Left cardiac atrium (tissue), 4 donors: Measurements from ENCODE around the gene PEX11G. TPM values are rescaled to one million over a fixed set of nuclear protein-coding genes. Genes with fewer than 3 reads are reported as not detected.
A peak's percentile ranks its signal among the peaks of the same experiment; 100 is the strongest.
"Not testable (repeated sequence)": the region's sequence is repeated elsewhere in the genome, so short reads cannot be mapped to it uniquely, and the experiment has no call there.

Source experiments
- ATAC-seq, 2 donors: fragments of 200-7000 bp; cut with Tn5 transposase; one replicate each; pipeline ENCODE4 v1.9.1; 2020; ENCODE audit warnings: mild to moderate bottlenecking in 2 of 2, moderate library complexity in 2 of 2
- DNase-seq: peaks from one replicate; pipeline ENCODE4 v3.0.0-alpha.2; 2020
- intact Hi-C, 2 donors: fragments of 100-400 bp; cut with DNase I; formaldehyde crosslinking; loops; one replicate each; pipeline versions ENCODE4 v1.14.1 to v1.15.1; 2022 to 2023
- total RNA-seq, 2 donors: library from RNA; stranded (reverse); fragmentation: NEBNext Ultra II Directional; extraction: Animal tissue kit (Norgen Biotek cat#: 25700); gene quantifications; one replicate each; pipeline ENCODE4 v1.2.1, GENCODE V29; 2021
- donor health status: DM: no; HTN: yes; CAD: no.
- donor health status: DM: no; HTN: yes; CAD: no; lungs with severe emphysema.
- donor health status: DM: yes; HTN: yes; CAD: no.
- donor health status: Dilated cardiomyopathy.

PEX11G gene
- total RNA-seq, 2 donors from 2014 or later: 1.2 to 2.0 TPM

DNA sequence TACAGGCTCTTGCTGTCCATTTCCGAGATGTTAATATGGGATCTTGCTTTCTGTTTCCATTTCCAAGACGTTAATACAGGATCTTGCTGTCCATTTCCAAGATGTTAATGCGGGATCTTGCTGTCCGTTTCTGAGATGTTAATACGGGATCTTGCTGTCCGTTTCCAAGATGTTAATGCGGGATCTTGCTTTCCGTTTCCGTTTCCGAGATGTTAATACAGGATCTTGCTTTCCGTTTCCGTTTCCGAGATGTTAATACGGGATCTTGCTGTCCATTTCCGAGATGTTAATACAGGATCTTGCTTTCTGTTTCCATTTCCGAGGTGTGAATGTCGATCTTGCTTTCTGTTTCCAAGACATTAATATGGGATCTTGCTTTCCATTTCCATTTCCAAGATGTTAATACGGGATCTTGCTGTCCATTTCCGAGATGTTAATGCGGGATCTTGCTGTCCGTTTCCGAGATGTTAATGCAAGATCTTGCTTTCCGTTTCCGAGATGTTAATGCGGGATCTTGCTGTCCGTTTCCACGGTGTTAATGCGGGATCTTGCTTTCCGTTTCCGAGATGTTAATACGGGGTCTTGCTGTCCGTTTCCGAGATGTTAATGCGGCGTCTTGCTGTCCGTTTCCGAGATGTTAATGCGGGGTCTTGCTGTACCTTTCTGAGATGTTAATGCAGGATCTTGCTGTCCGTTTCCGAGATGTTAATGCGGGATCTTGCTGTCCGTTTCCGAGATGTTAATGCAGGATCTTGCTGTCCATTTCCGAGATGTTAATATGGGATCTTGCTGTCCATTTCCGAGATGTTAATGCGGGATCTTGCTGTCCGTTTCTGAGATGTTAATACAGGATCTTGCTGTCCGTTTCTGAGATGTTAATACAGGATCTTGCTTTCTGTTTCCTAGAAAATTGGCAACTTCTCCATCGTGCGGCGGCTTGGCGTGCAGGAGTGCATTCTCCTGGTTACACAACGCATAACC is 38.3 kb downstream of the PEX11G start:
- intact Hi-C loops: no loop called here
- DNase-seq (no peak), ATAC-seq (no peak)

DNA sequence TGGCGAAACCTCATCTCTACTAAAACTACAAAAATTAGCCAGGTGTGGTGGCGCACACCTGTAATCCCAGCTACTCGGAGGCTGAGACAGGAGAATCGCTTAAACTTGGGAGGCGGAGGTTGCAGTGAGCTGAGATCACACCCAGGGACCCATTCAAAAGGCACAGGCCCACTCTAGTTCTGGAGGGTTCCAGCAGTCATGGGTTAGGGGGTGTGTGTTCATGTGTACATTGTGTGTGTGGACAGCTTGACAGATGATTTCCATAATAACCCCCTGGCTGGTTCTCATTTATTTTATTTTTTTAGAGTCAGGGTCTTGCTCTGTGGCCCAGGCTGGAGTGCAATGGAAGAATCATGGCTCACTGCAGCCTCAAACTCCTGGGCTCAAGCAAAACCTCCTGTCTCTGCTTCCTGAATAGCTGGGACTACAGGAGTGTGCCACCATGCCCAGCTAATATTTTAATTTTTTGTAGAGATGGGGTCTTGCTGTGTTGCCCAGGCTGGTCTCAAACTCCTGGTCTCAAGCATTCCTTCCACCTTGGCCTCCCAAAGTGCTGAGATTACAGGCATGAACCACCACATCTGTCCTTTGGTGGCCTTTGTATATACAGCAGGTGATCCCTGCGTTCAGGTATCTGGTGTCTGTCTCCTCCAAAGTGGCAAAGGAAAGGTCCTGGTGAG is 39.3 kb downstream of the PEX11G start:
- intact Hi-C loops, ATAC-seq, DNase-seq: not testable (repeated sequence)

DNA sequence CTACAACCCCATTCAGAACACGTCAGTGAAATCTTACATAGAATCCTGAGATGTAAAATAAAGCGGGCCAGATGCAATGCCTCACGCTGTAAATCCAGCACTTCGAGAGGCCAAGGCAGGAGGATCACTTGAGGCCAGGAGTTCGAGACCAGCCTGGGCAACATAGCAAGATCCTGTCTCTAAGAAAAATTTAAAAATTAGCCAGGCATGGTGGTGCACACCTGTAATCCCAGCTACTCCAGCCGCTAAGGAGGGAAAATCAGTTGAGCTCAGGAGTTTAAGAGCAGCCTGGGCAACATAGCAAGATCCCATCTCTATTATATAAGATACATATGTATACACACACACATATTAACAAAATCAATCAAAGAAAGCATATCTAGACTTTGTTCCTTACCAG is 41.2 kb downstream of the PEX11G start:
- ATAC-seq (no peak), DNase-seq (no peak)
- intact Hi-C loops: no loop called here

DNA sequence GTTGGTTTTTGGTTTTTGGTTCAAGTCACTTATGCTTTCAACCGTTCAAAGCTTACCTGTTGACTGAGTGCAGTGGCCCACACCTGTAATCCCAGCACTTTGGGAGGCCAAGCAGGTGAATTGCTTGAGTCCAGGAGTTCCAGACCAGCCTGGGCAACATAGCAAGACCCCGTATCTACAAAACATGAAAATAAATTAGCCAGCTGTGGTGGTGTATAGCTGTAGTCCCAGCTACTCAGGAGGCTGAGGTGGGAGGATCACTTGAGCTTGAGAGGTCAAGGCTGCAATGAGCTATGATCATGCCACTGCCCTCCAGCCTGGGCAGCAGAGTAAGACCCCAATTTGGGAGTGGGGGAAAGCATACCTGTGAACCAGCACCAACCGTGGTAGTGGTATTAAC is 43.7 kb downstream of the PEX11G start:
- intact Hi-C loops: no loop called here
- ATAC-seq (no peak), DNase-seq (no peak)

DNA sequence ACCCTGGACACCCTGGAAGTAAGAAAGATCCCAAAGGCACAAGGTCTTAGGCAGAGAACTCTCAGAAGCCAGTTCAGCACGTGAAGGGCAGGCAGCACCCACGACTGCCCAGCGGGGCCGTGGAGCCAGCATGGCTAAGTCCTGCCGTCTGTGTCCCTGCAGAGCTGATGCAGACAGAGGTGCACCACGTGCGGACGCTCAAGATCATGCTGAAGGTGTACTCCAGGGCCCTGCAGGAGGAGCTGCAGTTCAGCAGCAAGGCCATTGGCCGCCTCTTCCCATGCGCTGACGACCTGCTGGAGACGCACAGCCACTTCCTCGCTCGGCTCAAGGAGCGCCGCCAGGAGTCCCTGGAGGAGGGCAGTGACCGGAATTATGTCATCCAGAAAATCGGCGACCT is 44.8 kb downstream of the PEX11G start:
- DNase-seq: no peak
- no peak for ATAC-seq
- intact Hi-C loops: no loop called here

DNA sequence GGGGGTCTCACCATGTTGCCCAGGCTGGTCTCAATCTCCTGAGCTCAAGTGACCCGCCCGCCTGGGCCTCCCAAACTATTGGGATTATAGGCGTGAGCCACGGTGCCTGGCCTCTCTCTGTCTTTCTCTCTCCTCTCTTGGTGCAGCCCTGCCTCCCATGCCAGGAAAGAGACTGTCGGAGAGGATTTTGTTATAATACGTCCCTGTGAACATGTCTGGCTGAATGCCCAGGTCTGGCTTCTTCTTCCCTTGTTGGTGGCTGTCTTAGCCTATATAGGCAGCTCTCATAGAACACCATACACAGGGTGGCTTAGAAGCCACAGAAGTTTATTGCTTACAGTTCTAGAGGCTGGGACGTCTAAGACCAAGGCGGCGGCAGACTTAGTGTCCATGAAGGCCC is 46.4 kb downstream of the PEX11G start:
- DNase-seq (peak; percentile 50), ATAC-seq (peak in 1 of 2 donors; percentile 44)
- intact Hi-C loops: no loop called here

DNA sequence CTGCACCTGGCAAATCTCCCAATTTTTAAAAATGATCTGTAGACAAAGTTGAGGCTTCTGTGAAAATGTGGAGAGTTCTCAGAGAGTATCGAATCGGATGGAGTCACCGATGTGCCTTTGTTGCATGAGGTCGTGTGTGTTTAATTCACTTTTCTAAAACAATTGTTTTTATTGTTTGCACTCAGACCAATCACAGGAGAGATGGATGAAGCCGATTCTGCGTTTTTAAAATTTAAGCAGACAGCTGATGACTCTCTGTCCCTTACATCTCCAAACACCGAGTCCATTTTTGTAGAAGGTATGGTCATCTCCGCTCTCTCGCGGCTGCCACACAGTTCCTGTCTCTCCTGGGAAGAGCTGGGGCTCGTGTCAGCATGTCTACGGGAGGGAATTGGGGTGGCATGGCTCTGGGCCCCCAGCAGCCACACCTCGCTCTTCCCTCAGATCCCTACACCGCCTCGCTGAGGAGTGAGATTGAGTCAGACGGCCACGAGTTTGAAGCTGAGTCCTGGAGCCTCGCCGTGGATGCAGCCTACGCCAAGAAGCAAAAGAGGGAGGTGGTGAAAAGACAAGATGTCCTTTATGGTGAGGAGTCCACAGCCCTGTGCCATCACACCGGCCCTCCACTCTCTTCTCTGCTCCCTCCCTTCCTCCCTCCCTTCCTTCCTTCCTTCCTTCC is 47.2 kb downstream of the PEX11G start:
- DNase-seq (no peak), ATAC-seq (no peak)
- intact Hi-C loops: no loop called here

DNA sequence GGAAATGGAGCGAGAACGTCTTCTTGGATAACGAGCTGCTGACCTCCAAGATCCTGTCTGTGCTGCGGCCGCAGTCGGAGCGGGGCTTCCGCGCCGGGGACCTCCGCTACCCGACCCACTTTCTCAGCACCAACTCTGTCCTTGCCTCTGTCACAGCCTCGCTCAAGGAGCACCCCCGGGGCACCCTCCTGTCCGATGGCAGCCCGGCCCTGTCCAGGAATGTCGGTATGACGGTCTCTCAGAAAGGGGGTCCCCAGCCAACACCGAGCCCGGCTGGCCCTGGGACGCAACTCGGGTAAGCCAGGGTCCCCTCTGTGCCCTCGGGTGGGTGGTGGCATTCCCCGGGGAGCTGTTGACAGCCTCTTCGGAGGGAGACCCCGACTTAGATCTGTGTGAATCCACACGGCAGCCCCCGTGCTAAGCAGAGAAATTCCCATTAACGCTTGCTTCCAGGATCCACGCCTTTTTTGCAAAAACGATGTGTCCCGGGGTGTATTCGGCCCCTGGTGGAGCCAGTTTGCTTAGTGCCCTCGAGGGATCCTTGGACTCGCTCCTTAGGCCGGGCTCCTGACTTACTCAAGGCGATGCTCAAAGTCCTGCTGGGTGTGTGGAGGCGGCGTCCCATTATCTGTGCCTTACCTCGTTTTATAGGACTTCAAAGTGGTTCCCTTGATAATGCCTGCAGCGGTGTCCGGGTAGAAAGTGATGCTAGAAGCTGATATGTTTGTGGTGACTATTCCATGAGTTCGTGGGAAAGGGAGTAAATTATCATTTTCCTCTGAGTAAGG is 48.5 kb downstream of the PEX11G start:
- intact Hi-C loops: no loop called here
- DNase-seq (no peak), ATAC-seq (no peak)

DNA sequence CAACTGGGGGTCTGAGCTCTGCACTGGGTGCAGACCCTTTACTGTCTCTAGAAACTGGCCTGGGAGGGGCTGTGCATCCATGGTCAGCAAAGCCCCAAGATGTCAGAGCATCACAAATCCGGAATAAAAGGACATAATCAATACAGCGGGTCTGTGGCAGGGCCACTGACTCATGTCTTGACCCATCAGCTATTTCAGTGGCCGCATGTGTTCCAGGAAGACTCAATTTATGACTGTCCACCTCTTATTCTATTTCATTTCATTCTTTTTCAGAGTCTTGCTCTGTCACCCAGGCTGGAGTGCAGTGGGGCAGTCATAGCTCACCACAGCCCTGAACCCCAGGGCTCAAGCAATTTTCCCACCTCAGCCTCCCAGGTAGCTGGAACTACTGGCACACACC is 53.2 kb downstream of the PEX11G start:
- DNase-seq (no peak), ATAC-seq (no peak)
- intact Hi-C loops: no loop called here

DNA sequence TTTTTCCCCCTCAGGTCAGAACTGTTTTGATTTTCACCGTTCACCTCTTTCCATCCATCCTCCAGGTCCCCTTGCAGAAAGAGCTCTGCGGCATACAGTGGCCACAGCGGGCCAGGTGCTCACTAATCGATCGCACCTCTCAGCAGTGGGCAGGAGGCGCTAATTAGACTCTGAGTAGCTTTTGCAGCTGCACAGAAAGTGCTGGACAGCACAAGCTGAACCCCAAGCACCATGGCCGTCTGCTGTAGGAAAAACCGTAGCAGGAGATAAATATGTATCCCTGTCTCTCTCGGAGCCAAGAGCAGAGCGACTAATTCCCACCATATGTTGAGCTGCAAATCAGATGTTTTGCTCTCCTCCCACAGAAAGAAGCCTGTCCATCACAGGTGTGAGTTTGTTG is 54.4 kb downstream of the PEX11G start:
- DNase-seq (no peak), ATAC-seq (no peak)
- intact Hi-C loops: no loop called here

DNA sequence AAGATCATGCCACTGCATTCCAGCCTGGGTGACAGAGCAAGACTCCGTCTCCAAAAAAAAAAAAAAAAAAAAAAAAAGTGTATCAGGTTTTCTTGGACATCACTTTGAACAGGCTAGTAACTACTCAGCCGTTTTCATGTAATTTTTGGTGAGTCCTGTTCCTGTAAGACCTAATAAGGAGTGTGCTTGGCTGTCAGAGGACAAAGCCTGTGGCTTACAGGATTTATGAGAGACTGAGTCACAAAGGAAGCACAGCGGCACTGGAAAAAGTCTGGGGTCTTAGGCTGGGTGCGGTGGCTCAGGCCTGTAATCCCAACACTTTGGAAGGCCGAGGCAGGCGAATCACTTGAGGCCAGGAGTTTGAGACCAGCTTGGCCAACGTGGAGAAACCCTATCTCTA is 55.4 kb downstream of the PEX11G start:
- DNase-seq, ATAC-seq, intact Hi-C loops: not testable (repeated sequence)

DNA sequence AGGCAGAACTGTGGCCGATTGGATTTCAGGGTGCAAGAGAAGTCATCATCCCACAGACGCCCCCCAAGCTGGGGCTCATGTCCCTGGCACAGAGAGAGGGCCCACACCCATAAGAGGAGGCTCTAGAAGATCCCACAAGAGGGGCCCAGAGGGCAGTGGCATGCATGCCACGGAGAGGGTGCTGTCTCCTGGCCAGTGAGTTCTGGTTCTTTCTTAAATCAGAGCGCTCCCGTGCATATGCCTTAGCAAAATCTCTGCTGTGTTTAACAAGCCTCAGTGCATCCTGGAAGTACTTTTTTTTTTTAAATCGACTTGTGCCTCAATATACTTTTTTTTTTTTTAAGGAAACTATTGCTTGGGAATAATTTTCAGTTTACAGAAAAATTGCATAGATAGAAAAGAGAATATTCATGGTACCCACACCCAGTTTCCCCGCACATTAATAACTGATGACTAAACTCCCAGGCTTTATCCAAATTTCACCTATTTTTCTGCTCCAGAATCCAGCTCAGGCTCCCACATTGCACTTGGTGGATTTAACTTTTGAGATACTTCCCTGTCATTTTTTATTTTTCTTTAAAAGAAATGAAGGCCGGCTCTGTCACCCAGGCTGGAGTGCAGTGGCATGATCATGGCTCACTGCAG is 59.1 kb downstream of the PEX11G start:
- ATAC-seq (no peak), DNase-seq (no peak)
- intact Hi-C loops: no loop called here

DNA sequence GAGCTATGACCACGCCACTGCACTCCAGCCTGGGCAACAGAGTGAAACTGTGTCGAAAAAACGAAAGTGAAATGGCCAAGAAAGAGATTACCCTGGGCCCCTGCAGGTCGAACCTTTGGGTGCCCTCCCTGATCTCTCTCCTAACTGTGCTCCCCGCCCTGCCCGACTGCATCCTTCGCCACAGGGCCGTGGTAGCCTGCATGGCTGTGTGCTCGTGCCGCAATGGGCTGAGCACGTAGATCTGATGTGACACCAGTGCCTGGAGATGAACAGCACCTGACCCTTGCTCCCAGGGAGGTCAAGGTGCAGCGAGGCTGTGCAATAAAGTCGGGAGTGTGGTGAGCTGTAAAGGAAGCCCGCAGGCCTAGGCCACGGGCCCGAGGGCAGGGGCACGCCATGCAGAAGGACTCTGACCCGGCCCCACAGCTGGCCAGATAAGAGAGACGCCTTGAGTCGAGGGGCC is 60.2 kb downstream of the PEX11G start:
- intact Hi-C loops: no loop called here
- DNase-seq (no peak), ATAC-seq (no peak)

DNA sequence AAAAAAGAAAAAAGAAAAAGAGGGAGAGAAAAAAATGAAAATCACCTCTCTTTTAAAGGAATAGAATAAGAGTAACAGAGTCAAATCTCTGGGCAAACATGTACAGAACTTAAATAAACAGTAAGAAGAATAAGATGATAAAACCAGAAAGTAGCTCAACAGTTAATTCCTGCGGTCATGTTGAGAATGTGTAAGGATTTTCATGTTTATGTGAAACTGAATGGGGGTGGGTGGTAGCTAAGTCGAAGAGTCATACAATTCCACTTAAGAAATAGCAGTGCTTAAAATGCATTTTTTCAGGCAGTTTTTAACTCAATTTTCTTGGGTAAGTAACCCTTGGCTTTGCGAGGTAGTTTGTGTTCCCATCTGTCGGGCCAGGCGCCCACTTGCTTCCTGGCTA is 60.9 kb downstream of the PEX11G start:
- intact Hi-C loops: no loop called here
- ATAC-seq: no peak

DNA sequence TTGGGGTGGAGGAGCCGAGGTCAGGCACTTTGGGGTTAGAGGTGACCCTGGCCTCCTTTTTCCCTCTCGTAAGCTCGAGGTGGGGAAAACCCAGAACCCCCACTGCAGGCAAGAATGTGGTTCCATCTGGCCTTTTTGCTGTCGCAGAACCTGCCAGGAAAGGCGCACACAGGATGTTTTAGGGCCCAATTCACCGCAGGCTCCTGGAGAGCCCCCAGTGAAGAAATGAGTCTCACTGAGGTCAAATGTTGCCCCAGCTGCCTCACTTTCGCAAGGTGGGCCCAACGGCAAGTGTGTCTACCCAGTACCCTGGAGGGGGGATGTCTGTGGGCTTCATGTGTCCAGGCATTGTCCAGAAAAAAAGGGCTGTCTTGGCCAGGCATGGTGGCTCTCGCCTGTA is 61.8 kb downstream of the PEX11G start:
- ATAC-seq: no peak
- intact Hi-C loops: no loop called here
- no peak for DNase-seq

More for the DNA sequence above, 60.9 kb downstream of the PEX11G start:
- no peak for DNase-seq
